Peyer's patch (tissue), 4 donors: ENCODE data around the gene FILIP1. TPM values are rescaled to one million over a fixed set of nuclear protein-coding genes. Genes with fewer than 3 reads are reported as not detected.
"Not testable (repeated sequence)": the region's sequence is repeated elsewhere in the genome, so short reads cannot be mapped to it uniquely, and the experiment has no call there.

Experiments
- DNase-seq, 3 donors: peaks; one replicate each; pipeline ENCODE4 v3.0.0-alpha.2; 2017 to 2019
- H3K27ac ChIP-seq, 4 donors: fragments of 200-600 bp; sonication (generic); one replicate each; pipeline ENCODE4 v1.5.1; 2016 to 2019
- H3K27me3 ChIP-seq, 2 donors: fragments of 200-600 bp; sonication (generic); one replicate each; pipeline ENCODE4 v1.5.1; 2019
- H3K36me3 ChIP-seq, 3 donors: fragments of 200-600 bp; sonication (generic); one replicate each; pipeline ENCODE4 v1.5.1; 2016 to 2019
- H3K4me1 ChIP-seq, 4 donors: fragments of 200-600 bp; sonication (generic); one replicate each; pipeline ENCODE4 v1.5.1; 2016 to 2019
- H3K4me3 ChIP-seq, 4 donors: fragments of 200-600 bp; sonication (generic); 1 replicate in 3 of 4; 2 replicates in 1 of 4; pipeline ENCODE4 v1.5.1; 2016 to 2019; ENCODE audit warnings: mild to moderate bottlenecking in 1 of 4
- H3K9me3 ChIP-seq, 4 donors: fragments of 200-600 bp; sonication (generic); one replicate each; pipeline ENCODE4 v1.5.1; 2016 to 2019; ENCODE audit warnings: mild to moderate bottlenecking in 1 of 4
- POLR2A ChIP-seq, 2 donors: fragments of 450-650 bp; IDR thresholded peaks; one replicate each; pipeline ENCODE4 v1.5.1; 2017; ENCODE audit warnings: antibody characterized with exemption in 2 of 2, mild to moderate bottlenecking in 2 of 2, moderate library complexity in 2 of 2
- total RNA-seq, 4 donors: library from RNA; depleted of rRNA; stranded (reverse); fragments of >200 nt; gene quantifications; one replicate each; pipeline ENCODE4 v1.1.0, GENCODE V29; 2016
- TF ChIP-seq, protein P1 (sequence below), 6 experiments: fragments of 450-650 bp in 4 of 6; fragments of 200-600 bp in 2 of 6; sonication (generic) in 1 of 6; IDR thresholded peaks; one replicate each; pipeline ENCODE4 v1.5.1; 2017 to 2019; ENCODE audit warnings: antibody characterized with exemption in 6 of 6, mild to moderate bottlenecking in 3 of 6, moderate library complexity in 1 of 6

Gene FILIP1
- total RNA-seq, 4 donors from 2014 or later = 1.1 to 7.4 (median 4.0) TPM

DNA sequence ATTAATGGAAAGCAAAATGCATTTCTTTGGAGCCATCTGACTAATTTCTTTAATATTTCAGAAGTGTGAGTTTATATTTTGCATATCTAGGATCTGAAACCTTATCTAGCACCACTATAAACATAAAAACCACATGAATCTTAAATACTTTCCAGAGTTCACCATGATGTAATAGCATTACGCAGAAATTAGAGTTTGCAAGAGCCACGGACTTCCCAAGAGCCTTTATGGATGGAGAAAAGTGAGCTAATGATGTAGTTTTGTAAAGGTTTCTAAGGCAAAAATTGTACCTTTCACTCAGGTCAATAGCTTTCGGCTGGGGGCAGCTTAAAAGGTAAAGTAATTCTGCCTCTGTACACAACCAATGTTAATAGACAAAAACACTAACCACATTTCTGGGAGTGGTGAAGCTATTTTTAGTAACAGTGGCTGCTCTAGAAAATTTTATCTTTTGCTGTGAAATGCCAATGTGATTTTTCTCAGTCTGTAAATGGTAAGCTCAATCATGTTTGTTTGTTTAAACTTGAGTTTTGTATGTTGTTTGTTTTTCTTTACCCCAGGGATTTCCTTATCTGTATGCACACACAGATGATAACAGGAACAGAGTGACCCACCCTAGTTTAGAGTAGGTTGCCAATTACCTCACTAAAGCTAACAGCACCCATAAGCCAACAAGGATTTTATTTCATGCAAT, 80.5 kb downstream of the FILIP1 start:
- no peaks in the 10 kb centered on the region for H3K4me1 ChIP-seq
- H3K27me3 ChIP-seq = no peaks in the 10 kb centered on the region
- TF ChIP-seq, protein P1, sequence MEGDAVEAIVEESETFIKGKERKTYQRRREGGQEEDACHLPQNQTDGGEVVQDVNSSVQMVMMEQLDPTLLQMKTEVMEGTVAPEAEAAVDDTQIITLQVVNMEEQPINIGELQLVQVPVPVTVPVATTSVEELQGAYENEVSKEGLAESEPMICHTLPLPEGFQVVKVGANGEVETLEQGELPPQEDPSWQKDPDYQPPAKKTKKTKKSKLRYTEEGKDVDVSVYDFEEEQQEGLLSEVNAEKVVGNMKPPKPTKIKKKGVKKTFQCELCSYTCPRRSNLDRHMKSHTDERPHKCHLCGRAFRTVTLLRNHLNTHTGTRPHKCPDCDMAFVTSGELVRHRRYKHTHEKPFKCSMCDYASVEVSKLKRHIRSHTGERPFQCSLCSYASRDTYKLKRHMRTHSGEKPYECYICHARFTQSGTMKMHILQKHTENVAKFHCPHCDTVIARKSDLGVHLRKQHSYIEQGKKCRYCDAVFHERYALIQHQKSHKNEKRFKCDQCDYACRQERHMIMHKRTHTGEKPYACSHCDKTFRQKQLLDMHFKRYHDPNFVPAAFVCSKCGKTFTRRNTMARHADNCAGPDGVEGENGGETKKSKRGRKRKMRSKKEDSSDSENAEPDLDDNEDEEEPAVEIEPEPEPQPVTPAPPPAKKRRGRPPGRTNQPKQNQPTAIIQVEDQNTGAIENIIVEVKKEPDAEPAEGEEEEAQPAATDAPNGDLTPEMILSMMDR (IDR thresholded peaks at IDR 0.05) = no peak
- H3K4me3 ChIP-seq = no peak overlapping the region
- DNase-seq = no peak
- no peaks in the 10 kb centered on the region for H3K9me3 ChIP-seq
- no peaks in the 10 kb centered on the region for H3K36me3 ChIP-seq
- no peak overlapping the region for H3K27ac ChIP-seq

DNA sequence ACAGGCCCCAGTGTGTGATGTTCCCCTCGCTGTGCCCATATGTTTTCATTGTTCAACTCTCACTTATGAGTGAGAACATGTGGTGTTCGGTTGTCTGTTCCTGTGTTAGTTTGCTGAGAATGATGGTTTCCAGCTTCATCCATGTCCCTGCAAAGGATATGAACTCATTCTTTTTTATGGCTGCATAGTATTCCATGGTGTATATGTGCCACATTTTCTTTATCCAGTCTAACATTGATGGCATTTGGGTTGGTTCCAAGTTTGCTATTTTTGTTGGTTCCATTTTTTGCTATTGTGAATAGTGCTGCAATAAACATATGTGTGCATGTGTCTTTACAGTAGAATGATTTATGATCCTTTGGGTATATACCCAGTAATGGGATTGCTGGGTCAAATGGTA, 83.0 kb downstream of the FILIP1 start:
- not testable (repeated sequence) for H3K9me3 ChIP-seq, H3K4me3 ChIP-seq, H3K27me3 ChIP-seq, H3K36me3 ChIP-seq, DNase-seq, H3K4me1 ChIP-seq, H3K27ac ChIP-seq

DNA sequence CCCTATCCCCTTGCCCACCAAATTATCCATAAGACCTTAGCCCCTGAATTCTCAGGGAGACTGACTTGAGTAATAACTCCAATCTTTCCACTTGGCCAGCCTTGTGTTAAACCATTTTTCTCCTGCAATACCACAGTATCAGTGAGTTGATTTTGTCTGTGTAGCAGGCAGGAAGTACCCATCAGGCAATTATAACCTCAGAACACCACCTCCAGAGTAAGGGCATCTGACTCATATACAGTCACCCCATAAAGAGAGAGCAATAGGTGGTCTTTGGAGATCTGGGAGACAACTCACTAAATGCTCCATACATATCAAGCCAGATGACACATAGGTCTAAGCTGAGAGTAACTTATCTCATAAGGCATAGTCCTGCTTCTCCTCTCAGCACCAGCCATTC, 83.7 kb downstream of the FILIP1 start:
- Histone ChIP-seq H3K4me3 (no peak overlapping the region), H3K4me1 (no peaks in the 10 kb centered on the region), H3K27ac (no peak overlapping the region), H3K9me3 (no peaks in the 10 kb centered on the region), H3K27me3 (no peaks in the 10 kb centered on the region), H3K36me3 (no peaks in the 10 kb centered on the region)
- TF ChIP-seq POLR2A (IDR thresholded peaks at IDR 0.05) = no peak
- TF ChIP-seq, protein P1 (IDR thresholded peaks at IDR 0.05) = no peak
- no peak for DNase-seq

DNA sequence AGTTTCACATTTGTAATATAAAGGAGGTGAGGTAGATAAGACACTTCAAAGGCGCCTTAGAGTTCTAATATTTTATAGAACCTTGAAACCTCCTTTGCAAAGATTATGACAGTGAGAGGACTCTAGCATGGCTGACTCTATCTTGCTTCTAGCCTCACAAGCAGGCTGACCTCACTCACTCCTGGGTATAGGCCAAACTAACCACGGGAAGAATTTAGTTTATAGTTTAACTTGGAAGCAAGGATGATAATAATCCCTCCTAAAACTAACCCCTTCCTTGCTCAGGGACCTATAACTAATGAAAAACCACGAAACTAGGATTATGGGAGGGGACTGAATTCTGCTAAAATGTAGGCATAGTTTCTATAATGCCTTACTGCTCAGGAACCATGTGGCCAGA, 84.3 kb downstream of the FILIP1 start:
- no peaks in the 10 kb centered on the region for H3K9me3 ChIP-seq
- H3K27me3 ChIP-seq = no peaks in the 10 kb centered on the region
- no peaks in the 10 kb centered on the region for H3K4me1 ChIP-seq
- TF ChIP-seq, protein P1 (IDR thresholded peaks at IDR 0.05) = no peak
- TF ChIP-seq POLR2A (IDR thresholded peaks at IDR 0.05) = no peak
- DNase-seq = no peak
- H3K4me3 ChIP-seq = no peak overlapping the region
- H3K36me3 ChIP-seq = no peaks in the 10 kb centered on the region
- H3K27ac ChIP-seq = no peak overlapping the region

GRCh38 chr6:75403563-75404080, 90.0 kb downstream of the FILIP1 start:
- H3K4me1 ChIP-seq = no peaks in the 10 kb centered on the region
- no peaks in the 10 kb centered on the region for H3K27me3 ChIP-seq
- H3K4me3 ChIP-seq = no peak overlapping the region
- no peak for DNase-seq
- no peak overlapping the region for H3K27ac ChIP-seq
- H3K9me3 ChIP-seq = no peaks in the 10 kb centered on the region
- H3K36me3 ChIP-seq = no peaks in the 10 kb centered on the region
- TF ChIP-seq POLR2A (IDR thresholded peaks at IDR 0.05) = no peak
- TF ChIP-seq, protein P1 (IDR thresholded peaks at IDR 0.05) = no peak

- Histone ChIP-seq H3K9me3 (no peaks in the 10 kb centered on the region), H3K4me3 (no peak overlapping the region), H3K36me3 (no peaks in the 10 kb centered on the region), H3K27ac (no peak overlapping the region), H3K4me1 (no peaks in the 10 kb centered on the region), H3K27me3 (no peaks in the 10 kb centered on the region)
- no peak for DNase-seq
- TF ChIP-seq, protein P1 (IDR thresholded peaks at IDR 0.05) = no peak
- TF ChIP-seq POLR2A (IDR thresholded peaks at IDR 0.05) = no peak
Measured at GRCh38 chr6:75402296-75402695, 91.3 kb downstream of the FILIP1 start.
